T-helper 1 cell (primary cell): ENCODE results near the gene RAI14.
A peak's percentile ranks its signal among the peaks of the same experiment; 100 is the strongest.
"Not testable (repeated sequence)": the region's sequence is repeated elsewhere in the genome, so short reads cannot be mapped to it uniquely, and the experiment has no call there.

ENCODE experiments used
- DNase-seq, 5 donors: peaks; one replicate each; pipeline ENCODE4 v3.0.0-alpha.2; 2012 to 2020

Gene RAI14

DNA sequence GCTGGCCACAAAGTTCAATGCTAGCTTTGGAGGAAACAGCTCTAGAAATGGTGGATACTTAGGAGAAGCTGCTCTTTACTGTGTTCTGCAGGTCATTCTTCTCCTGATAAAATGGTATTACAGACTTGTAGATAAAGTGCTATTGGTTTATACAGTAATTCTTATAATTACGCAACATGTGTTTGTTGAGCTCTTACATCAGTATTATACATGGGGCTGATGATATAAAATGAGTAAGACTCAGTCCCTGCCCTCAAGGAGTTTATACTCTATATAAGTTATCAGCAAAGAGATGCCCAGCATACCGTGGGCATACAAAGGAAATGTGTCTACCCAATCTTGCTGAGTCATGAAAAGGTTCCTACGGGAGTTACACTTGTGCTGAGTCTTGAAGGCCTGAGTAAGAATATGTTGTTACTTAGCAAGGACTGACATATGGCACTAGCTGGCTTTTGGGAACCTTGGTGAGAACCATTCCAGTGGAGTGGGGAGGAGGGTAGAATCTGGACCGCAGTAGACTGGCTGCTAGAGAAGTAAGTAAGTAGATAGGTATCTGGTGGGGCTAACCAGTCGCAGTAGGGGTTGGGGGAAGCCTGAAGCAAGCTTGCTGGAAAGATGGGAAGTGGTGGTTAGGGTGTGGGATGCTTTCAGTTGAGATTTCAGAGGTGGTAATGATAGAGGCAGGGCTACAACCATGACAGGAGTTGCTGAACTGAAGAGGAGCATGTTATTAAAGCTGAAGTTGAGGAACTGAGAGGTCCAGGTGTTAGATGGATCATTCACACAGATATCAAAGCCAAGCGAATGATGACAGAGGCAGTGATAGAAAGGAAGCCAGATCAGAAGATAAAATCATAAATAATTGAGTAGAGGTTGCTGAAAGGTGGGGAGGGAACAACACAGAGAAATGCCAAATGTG lies 171.7 kb downstream of the RAI14 start:
- DNase-seq, result no peak

DNA sequence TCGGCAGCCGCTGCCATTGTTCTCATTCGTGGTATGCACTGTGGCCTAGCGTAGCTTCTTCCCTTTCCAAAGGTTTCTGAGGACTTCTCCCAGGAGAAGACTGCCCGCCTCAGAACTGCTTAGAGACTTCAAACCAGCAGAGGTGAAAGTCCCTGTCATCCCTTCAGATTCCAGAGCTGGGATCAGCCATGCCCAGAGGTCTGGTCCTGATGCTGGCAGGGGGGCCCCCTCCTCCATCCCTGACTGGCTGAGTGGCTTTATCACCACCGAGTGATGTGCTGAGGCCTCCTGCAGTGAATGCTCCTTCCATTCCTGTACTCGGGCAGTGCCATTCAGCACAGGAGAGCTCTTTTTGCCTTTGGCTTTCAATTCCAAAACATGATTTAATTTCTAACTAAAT lies 174.7 kb downstream of the RAI14 start:
- DNase-seq, result not testable (repeated sequence)

DNA sequence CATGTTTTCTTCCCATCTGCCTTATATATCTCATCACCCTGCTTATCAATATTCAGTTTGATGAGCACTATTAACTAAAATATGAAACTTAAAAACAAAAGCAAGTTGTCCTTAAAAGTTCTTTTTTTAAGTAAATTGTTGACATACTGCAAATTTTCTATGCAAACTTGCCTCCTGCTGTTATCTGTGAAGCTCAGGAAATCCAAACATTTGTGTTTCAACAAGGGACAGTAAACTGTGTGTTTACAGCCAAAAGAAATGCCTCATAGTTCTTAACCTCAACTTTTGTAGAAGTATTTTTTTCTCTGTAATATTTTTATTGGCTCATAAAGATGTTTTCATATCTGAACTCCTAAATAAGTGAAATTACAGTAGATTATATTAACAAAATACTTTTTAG lies 175.2 kb downstream of the RAI14 start:
- DNase-seq, result no peak

DNA sequence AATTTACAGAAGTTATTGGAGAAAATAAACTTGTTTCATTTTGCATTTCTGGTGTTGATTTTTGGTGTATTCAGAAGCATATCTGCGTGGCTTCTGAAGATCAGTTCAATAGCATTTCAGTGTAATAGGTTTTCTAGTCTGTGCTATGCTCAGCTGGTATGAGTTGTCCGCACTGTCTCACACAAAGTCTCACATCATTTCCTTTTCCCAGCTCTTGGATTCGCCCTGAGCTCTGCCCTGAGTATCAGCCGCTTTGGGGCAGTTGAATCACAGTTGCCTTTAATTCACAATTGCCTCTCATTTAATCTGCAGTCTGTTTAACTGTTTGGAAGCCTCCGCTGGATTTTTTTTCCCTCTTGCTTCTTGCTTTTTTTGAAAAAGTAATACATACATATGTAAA lies 176.4 kb downstream of the RAI14 start:
- DNase-seq, result no peak

DNA sequence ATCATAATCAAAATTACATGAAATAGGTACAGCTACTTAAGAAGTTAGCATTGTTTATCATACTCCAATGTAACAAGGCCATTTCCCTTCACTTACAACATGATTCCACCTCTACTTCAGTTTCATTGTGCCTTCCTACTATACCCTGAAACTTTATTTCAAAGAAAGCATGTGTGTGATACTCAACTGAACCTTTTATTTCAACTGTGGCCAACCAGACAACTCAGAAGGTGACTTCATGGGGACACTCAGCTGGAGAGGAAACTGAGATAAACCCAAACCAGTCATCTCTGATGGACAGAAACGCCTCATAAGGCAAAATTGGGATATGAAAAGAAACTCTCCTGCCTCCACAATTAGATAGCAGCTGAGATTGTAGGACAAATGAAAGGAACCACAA lies 177.0 kb downstream of the RAI14 start:
- no peak for DNase-seq

DNA sequence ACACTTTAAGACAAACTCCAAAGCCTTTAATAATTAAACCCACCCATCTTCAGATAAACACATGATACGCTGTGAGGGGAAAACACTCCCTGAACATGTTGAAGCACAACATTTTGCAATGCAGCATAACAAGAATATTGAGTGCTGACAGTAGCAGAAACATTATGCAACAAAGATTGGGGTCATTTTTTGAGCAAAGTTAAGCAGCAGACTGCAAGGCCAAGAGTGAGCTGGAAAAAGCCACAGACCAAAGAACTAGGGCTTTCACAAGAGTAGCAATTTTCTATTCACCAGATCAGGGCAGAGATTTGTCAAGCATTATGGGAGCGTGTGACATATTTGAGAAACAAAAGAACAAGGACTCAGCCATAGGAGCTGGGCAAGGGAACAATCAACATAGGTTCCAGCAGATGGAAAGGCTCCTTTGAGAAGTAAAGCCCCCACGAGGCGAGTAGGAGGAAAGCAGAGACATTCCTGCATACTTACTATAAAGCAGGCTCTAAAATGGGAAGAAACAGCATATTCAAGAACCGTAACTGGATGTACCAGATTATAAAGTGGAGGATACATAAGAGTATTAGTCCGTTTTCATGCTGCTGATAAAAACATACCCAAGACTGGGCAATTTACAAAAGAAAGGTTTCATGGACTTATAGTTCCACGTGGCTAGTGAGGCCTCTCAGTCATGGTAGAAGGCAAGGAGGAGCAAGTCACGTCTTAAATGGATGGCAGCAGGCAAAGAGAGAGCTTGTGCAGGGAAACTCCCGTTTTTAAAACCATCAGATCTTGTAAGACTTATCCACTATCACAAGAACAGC lies 178.1 kb downstream of the RAI14 start:
- no peak for DNase-seq

DNA sequence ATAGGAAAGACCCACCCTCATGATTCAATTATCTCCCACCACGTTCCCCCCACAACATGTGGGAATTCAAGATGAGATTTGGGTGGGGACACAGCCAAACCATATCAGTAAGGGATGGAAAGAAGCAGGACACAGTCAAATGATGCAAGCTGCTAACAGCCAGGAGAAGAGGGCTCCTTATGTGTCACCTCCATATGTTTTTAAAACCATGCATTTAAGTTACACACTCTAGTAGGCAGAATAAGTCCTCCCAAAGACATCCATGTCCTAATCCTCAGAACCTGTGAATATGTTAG lies 178.6 kb downstream of the RAI14 start:
- DNase-seq, result no peak

DNA sequence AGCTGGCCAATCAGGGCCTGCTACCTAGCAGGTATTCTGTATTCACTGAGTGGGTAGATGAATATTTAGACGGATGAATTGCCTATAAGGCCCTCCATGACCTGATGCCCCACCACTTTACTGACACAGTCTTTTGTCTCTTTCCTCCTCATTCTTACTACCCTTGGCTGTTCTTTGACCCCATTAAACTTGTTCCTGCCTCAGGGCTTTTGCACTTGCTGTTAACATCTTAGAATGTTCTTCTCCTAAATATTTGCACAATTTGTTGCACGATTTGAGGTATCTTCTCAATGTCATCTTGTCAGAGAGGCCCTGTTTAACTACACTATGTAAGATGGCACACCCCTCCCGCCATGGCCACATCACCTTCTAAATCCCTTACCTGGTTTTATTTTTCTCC lies 179.5 kb downstream of the RAI14 start:
- DNase-seq, result no peak

DNA sequence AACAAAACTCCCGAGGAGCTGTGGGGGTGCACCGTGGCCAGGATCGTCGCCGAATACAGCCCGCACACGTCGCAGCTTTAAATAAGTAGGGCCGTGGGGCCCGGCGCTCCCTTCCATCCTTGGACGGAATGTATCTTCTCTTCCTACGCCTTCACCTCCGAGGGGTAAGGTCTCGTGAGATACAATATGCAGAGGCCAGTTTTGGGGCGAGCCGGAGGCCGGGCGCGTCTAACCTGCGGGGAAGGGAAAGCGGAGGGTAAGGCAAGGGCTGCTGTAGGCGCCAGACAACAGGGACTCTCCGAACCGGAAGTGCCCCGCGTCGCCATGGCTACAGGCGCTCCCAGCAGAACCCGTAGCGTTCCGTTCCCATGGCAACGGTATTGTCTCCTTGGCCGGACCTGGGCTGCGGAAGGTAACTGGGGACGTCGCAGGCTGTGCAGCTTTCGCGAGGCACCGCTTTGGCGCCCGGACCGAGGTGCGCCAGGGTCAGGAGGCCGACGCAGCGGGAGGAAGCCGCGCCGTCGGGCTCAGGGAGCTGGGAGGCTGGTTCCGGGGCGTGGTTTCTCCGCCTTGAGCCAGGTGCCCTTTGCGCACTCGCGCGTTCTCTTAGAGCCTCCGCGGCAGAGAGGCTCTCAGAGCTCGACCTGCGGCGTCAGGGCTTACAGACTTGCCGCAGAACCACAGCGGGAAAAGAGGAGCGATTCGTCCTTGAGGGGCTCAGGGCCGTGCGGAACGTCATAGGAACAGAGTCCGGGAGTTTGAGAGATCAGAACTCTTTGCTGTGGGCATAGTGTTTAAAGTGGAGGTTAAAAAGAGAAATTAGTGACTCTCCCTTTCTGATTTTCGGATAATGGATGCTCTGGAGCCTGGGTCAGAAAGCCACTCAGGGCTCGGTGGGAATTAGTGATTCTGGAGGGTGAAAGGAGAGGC lies 182.9 kb downstream of the RAI14 start, which contains the start of gene TTC23L:
Gene TTC23L, plus strand, starts transcription at position 380 of the 930 bp plus-strand sequence. CDS start 1,508 bp downstream, outside the sequence.
- peak; percentile 86 to 91 (median 91) for DNase-seq

DNA sequence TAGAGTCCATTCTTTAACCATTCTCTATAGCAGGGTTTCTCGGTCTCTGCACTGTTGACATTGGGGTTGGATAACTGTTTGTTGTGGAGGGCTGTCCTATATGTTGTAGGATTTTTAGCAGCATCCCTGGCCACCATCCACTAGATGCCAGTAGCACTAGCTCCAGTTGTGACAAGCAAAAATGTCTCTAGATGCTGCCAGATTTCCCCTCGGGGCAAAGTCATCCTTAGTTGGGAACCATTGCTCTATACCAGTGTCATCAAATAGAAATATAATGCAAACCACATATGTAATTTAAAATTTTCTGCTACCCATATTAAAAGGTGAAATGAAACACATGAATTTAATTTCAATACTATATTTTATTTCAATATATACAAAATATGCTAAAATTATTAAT lies 185.7 kb downstream of the RAI14 start:
- DNase-seq, result no peak

DNA sequence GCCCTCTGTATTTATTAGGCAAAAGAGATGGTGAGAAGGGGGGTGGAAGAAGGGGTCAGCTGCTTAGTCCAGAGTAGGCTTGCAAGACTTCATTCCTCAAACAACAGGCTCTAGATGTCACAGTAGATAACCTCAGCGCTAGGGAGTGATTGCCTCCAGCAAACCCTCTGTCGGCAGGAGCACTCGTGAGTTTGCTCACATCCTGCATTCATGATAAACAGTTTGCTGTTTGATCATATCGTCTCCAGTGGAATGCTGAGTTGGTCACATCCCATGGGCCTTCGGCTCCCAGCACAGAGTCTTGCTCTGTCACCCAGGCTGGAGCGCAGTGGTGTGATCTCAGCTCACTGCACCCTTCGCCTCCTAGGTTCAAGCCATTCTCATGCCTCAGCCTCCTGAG lies 186.4 kb downstream of the RAI14 start:
- no peak for DNase-seq

DNA sequence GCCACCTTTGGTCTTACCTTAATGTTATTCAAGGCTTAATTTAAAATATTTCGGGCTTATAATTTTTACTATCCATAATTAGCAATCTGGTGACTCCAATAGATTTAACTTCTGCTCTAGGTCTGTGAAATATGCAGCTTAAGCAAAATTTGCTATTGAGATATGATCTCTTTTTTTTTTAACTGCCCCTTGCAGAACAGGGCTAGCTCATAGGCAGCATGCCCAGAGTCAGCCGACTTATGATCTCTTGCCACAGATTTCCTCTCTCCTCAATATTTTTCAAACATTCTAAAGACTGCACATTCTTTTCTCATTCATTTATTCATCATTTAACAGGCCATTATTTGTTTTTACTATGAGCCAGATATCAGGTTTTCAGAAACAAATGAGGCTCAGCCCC lies 187.4 kb downstream of the RAI14 start:
- no peak for DNase-seq

DNA sequence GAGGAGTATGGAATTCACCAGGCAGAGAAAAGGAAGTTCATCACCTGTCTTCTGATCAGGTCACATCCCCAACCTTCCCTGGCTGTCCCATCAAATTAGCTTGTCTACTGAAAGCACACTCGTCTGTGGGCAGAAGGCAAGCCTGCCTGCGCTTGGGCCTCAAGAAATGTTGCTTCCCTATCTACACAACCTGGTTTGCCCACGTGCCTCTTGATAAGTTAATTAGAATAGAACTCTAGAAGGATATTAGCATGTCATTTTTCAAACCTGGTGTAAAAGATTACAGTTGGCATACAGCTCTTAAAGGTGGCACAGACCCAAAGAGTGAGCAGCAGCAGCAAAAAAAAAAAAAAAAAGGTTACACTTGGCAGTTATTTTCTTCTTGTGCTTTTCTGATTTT lies 188.0 kb downstream of the RAI14 start:
- DNase-seq, result no peak

DNA sequence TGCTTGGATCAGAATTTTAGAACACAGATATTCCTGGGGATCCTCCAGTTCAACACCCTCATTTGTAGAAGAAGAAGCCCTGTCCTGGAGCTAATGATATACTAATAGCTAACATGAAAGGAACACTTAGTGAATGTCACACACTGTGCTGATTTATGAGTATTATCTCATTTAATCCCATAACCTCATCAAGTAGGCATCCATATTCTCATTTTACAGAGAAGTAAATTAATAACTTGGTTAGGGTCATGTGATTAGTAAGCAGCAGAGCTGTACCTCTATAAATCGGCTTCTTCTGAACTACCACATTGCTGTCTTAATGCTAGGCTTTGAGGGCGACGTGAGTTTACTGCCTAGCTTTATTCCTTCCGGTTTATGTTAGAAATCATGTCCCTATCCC lies 188.9 kb downstream of the RAI14 start:
- no peak for DNase-seq

DNA sequence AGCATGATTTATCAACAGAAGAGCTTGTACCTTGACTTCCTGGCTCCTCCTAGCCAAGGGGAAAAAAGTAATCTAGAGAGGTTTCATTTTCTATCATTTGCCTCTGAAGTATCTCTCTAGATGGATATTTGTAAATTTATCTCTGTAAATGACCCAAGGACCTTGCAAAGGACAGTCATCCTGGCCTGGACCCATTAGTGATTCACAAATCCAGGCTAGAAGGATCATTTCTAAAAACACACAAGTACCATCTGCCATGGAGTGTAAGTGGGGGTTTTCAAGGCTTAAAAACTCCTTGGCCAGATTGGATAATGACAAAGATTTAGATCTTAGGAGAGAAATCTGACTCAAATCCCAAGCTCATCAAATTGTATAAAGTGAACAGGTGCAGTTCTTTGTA lies 190.9 kb downstream of the RAI14 start:
- no peak for DNase-seq

DNA sequence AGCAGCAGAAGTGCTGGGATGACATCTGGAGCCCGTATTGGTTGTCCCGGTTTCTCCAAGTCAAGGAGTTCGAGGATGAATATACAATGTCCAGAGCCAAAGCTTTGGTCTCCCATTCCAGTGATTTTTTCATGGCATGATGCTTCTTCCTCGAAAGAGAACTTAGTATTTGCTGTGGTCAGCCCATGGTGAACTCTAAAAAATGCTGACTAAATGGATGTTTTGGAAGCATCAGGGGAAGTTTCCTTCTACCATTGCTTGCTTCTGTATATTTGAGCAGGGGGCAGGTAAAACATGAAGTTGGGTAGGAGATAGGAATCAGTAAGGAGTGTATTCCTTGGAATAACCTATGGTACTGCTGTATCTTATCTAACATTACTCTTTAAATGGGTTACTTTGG lies 191.4 kb downstream of the RAI14 start:
- DNase-seq, result no peak

DNA sequence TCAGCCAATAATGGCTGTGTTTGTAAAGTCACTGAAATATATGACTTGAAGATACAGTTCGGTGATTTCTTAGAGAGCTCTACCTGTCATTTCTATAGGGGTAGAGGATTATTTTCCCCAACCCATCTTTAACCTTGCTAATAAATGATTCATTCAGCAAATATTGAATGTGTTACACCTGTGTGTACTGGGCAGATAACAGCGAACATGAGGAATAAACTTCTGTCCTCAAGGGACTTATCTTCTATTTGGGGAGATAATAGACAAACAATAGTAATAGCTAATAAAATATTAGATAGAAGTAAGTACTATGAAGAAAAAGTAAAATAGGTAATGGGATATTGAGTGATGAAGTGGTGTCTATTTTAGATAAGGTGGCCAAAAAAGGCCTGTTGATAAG lies 192.1 kb downstream of the RAI14 start:
- DNase-seq, result no peak

DNA sequence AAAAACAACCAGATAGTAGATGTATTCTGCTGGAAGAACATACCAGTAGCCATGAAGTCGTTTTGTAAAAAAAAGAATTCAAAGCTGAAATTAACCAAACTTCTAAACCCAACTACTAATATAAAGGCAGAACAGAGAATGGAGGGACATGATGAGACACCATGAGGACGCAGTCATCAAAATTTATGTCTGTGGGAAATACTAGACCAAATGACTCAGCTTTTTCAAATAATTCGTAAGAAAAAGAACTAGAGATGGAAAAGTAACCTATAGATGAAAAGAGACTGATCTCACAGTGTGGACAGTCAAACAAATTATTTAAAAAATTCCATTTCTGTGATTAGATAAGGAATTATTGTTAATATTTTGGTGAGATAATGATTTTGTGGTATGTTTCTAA lies 193.1 kb downstream of the RAI14 start:
- no peak for DNase-seq

DNA sequence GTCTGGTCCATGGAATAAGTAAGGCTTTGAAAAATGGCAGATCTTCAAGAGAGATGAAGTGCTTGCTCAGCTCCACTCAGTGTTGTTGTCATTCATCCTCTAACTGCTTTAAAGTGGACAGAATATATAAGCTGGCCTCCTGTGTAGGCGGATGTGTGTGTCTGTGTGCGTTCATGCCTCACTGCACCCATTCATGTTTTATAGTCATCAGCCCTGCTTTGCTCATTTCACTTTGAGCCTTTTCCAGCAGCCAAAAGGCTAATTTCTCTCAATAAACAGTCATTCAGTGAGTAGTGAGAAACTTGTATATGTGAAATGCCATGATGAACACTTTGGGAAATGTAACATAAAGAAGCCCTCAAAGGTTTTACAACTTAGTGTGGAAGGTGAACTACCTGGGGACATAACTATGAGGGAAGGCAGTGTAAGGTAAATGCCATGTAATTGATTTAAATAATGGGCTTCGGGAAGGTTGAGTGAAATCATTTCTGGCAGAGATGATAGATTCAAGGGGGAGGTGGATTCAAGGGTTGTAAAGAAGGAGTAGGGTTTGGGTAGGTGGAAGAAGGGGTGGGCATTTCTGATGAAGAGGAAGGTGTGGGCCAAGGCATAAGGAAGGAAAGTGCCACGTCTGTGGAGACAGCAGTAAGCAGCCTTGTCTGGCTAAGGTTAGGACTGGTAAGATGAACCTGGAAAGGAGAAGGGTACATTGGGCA lies 198.5 kb downstream of the RAI14 start:
- no peak for DNase-seq

DNA sequence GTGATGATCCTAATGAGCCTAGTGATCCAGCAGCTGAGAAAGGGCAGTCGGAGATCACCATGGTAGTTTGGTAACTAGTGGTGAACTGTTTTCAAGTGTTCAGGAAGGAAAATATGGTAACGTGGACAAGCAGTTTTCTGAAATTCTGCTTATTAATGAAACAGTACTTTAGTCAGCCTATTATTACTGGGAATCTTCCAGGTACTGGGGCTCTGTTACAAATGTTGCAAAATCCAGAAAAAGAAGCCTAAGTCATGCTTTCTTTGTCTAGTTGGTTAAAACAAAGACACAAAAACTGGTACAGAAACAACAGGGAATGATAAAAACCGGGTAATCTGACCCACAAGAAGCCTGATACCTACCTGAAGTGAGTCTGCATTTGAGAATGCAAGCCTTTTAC lies 201.0 kb downstream of the RAI14 start:
- DNase-seq, result no peak

DNA sequence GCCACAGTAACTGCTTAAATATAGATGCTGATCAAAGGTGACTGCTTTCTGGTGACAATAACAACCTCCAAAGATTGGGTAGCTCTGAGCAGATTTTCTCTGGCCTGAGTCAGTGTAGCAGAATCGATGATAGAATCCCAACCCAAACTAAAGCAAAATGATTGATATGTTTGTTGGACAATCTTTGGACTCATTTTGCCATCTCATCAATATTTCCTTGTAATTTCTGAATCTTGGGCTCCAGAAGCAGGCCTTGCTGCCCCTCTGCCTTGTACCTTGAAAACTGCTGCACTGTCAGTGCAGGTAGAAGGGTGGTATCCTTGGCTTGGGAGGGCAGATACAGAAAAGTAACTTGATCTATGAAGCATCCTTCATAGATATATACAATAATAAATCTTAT lies 201.8 kb downstream of the RAI14 start:
- no peak for DNase-seq

DNA sequence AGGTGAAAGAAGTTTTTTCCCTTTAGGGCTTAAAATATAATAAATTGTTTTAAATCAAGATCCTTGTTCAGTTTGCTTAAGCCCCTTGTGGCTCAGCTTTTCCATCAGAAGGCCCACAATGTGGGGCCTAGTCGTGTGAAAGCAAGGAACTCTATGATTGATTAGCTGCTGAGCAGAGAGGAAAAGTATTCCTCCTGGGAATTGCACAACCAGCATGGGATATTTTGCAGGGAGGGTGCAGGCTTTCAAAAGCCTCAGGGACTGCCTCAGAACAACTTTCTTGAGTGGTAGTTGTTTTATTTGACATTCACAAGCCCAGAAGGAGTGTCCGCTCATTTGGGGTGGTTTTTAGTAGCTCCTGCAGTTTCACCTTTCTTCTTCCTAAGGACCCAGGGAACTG lies 202.7 kb downstream of the RAI14 start:
- no peak for DNase-seq
